ENCODE results near the gene PRDM16. TPM values are rescaled to one million over a fixed set of nuclear protein-coding genes. Genes with fewer than 3 reads are reported as not detected.

The PRDM16 gene
- total RNA-seq, 1 experiment from 2014 or later, result 1.6 TPM

DNA sequence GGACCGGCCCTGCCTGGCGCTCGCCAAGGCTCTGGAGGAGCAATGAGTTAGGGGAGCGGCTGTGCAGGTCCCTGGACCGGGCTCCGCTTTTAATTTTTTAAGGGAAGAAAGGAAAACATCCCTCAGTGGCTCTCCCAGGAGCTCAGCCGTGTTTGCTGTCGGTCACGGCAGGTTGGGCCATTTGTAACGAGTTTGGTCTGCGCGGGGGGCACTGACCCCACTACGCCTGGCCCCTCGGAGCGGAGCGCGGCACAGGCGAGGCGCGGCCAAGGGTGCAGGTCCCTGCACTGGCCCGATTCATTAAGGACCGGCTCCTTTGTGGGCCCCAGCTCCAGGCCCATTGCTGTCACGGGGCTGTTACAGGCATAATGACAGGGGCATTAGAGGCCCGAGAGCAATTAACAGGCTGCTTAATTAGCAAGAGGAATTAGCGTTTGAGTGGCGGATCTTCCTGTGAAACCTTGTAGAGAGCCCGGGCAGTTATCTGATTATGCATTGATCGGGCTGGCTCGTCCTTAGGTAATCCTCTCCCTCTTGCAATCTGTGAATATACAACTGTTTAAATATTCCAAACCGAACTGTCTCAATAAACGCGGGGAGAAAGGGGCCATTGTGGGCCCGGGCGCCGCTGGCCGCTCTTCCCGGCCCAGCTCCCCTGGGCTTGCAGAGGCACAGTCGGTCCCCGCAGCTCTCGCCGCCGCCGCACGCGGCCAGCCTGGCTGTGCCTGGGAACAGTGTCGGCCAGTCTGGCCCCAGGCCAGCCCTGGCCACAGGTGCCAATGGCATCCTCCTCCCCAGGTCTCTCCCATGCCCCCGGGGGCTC is 56.8 kb downstream of the PRDM16 start:
- H3K4me3 Mint-ChIP-seq, result no peak overlapping the region
- TF ChIP-seq OVOL2 (CRISPR knock-in tag; IDR thresholded peaks at IDR 0.05; ENCODE audit: borderline replicate concordance), result no peak
- TF ChIP-seq, protein P1, sequence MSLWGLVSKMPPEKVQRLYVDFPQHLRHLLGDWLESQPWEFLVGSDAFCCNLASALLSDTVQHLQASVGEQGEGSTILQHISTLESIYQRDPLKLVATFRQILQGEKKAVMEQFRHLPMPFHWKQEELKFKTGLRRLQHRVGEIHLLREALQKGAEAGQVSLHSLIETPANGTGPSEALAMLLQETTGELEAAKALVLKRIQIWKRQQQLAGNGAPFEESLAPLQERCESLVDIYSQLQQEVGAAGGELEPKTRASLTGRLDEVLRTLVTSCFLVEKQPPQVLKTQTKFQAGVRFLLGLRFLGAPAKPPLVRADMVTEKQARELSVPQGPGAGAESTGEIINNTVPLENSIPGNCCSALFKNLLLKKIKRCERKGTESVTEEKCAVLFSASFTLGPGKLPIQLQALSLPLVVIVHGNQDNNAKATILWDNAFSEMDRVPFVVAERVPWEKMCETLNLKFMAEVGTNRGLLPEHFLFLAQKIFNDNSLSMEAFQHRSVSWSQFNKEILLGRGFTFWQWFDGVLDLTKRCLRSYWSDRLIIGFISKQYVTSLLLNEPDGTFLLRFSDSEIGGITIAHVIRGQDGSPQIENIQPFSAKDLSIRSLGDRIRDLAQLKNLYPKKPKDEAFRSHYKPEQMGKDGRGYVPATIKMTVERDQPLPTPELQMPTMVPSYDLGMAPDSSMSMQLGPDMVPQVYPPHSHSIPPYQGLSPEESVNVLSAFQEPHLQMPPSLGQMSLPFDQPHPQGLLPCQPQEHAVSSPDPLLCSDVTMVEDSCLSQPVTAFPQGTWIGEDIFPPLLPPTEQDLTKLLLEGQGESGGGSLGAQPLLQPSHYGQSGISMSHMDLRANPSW (CRISPR knock-in tag; conservative IDR thresholded peaks at IDR 0.05; ENCODE audit: low read depth), result no peak
- TF ChIP-seq TP53 (CRISPR knock-in tag; IDR thresholded peaks at IDR 0.05), result no peak
- no peak for TF ChIP-seq JUN (CRISPR knock-in tag; IDR thresholded peaks at IDR 0.05)
- TF ChIP-seq, protein P2, sequence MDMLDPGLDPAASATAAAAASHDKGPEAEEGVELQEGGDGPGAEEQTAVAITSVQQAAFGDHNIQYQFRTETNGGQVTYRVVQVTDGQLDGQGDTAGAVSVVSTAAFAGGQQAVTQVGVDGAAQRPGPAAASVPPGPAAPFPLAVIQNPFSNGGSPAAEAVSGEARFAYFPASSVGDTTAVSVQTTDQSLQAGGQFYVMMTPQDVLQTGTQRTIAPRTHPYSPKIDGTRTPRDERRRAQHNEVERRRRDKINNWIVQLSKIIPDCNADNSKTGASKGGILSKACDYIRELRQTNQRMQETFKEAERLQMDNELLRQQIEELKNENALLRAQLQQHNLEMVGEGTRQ (CRISPR knock-in tag; IDR thresholded peaks at IDR 0.05), result no peak
- no peak for TF ChIP-seq JAZF1 (CRISPR knock-in tag; IDR thresholded peaks at IDR 0.05)
- TF ChIP-seq, protein P3, sequence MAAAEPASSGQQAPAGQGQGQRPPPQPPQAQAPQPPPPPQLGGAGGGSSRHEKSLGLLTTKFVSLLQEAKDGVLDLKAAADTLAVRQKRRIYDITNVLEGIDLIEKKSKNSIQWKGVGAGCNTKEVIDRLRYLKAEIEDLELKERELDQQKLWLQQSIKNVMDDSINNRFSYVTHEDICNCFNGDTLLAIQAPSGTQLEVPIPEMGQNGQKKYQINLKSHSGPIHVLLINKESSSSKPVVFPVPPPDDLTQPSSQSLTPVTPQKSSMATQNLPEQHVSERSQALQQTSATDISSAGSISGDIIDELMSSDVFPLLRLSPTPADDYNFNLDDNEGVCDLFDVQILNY (CRISPR knock-in tag; IDR thresholded peaks at IDR 0.05), result no peak
- TF ChIP-seq, protein P4, sequence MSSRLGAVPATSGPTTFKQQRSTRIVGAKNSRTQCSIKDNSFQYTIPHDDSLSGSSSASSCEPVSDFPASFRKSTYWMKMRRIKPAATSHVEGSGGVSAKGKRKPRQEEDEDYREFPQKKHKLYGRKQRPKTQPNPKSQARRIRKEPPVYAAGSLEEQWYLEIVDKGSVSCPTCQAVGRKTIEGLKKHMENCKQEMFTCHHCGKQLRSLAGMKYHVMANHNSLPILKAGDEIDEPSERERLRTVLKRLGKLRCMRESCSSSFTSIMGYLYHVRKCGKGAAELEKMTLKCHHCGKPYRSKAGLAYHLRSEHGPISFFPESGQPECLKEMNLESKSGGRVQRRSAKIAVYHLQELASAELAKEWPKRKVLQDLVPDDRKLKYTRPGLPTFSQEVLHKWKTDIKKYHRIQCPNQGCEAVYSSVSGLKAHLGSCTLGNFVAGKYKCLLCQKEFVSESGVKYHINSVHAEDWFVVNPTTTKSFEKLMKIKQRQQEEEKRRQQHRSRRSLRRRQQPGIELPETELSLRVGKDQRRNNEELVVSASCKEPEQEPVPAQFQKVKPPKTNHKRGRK (CRISPR knock-in tag; IDR thresholded peaks at IDR 0.05; ENCODE audit: borderline replicate concordance), result no peak
- TF ChIP-seq NR3C1 (CRISPR knock-in tag; conservative IDR thresholded peaks at IDR 0.05; ENCODE audit: low read depth), result no peak
- TF ChIP-seq, protein P5, sequence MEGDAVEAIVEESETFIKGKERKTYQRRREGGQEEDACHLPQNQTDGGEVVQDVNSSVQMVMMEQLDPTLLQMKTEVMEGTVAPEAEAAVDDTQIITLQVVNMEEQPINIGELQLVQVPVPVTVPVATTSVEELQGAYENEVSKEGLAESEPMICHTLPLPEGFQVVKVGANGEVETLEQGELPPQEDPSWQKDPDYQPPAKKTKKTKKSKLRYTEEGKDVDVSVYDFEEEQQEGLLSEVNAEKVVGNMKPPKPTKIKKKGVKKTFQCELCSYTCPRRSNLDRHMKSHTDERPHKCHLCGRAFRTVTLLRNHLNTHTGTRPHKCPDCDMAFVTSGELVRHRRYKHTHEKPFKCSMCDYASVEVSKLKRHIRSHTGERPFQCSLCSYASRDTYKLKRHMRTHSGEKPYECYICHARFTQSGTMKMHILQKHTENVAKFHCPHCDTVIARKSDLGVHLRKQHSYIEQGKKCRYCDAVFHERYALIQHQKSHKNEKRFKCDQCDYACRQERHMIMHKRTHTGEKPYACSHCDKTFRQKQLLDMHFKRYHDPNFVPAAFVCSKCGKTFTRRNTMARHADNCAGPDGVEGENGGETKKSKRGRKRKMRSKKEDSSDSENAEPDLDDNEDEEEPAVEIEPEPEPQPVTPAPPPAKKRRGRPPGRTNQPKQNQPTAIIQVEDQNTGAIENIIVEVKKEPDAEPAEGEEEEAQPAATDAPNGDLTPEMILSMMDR (IDR thresholded peaks at IDR 0.05), result no peak
- TF ChIP-seq CBFB (CRISPR knock-in tag; IDR thresholded peaks at IDR 0.05; ENCODE audit: low read depth), result no peak
- no peak for TF ChIP-seq TCF7 (CRISPR knock-in tag; IDR thresholded peaks at IDR 0.05; ENCODE audit: low read depth)
- POLR2A ChIA-PET, result interaction anchor here (0.6 kb wide), 1 partner anchor 719 kb away, joined by 3 read pairs; no protein-coding TSS in a partner anchor
- DNase-seq (ENCODE audit: low spot score) (no peak), ATAC-seq (no peak)
- peaks cover 9% of the 10 kb centered on the region; the same call in 1 of the 2 replicates for H3K4me1 Mint-ChIP-seq
- no peaks in the 10 kb centered on the region for H3K9me3 Mint-ChIP-seq
- CTCF ChIA-PET, result interaction anchor here (0.9 to 1.0 kb wide), 2 partner anchors 158 to 365 kb away, joined by 3 to 4 read pairs; no protein-coding TSS in a partner anchor
- H3K27me3 Mint-ChIP-seq (ENCODE audit: low read depth), result no peaks in the 10 kb centered on the region
- H3K27ac Mint-ChIP-seq, result no peak overlapping the region
- no peaks in the 10 kb centered on the region for H3K36me3 Mint-ChIP-seq

DNA sequence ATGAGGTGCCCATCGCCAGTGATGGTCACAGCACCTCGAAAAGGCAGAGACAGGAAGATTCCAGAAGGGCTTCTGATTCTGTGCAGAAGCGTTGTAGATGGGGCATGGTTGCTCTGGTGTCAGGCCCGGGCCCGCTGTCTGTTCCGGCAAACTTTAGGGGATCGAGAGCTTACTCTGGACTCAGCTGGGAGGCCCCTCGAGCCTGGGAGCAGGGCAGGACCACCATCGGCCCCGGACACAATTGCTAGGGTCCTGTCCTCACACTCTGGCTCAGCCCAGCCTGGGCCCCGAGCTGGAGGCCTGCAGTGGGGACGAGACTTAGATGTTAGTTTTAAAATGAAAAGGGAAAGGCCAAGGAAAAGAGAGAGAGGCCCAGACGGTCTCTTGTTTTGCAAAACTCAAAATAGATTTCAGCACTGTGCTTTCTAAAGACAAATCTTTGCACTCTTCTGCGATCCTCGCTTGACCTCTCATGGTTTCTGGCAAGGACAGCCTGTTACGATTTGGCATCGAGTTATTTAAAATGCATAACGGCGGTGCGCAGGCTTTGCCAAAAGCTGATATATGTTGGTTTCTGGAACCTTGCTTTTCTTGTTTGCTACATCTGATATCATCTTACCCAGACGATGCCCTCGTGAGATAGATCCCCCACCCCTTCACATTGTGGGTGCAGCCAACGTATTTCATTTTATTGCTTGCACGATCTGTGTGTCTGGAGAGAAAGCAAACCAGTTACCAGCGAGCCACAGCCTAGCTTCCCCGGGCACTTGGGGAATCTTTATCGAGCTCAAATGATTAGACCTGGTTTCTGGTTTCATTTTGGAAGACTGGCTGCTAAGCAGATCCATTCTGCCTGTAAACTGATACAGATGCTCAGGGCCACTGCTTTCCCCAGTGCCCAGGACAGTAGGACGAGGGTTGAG is 58.0 kb downstream of the PRDM16 start:
- ChIA-PET POLR2A (no interaction called here), CTCF (interaction anchor here (1.0 kb wide), 1 partner anchor 364 kb away, joined by 4 read pairs; no protein-coding TSS in a partner anchor)
- H3K9me3 Mint-ChIP-seq, result no peaks in the 10 kb centered on the region
- peak overlapping the region; percentile 74 for H3K27ac Mint-ChIP-seq
- H3K4me3 Mint-ChIP-seq, result no peak overlapping the region
- ATAC-seq (no peak), DNase-seq (ENCODE audit: low spot score) (no peak)
- no peaks in the 10 kb centered on the region for H3K36me3 Mint-ChIP-seq
- H3K27me3 Mint-ChIP-seq (ENCODE audit: low read depth), result no peaks in the 10 kb centered on the region
- peaks cover 9% of the 10 kb centered on the region; the same call in 1 of the 2 replicates for H3K4me1 Mint-ChIP-seq
- TF ChIP-seq ZNF416 (CRISPR knock-in tag; IDR thresholded peaks at IDR 0.05) (no peak), IRF2 (CRISPR knock-in tag; IDR thresholded peaks at IDR 0.05; ENCODE audit: borderline replicate concordance, low read depth) (no peak), MYBL2 (CRISPR knock-in tag; IDR thresholded peaks at IDR 0.05) (no peak), ESRRA (CRISPR knock-in tag; IDR thresholded peaks at IDR 0.05; ENCODE audit: borderline replicate concordance) (no peak), ELF4 (CRISPR knock-in tag; IDR thresholded peaks at IDR 0.05; ENCODE audit: low read depth) (no peak)
- TF ChIP-seq, protein P6, sequence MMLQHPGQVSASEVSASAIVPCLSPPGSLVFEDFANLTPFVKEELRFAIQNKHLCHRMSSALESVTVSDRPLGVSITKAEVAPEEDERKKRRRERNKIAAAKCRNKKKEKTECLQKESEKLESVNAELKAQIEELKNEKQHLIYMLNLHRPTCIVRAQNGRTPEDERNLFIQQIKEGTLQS (CRISPR knock-in tag; conservative IDR thresholded peaks at IDR 0.05), result no peak
- TF ChIP-seq, protein P7, sequence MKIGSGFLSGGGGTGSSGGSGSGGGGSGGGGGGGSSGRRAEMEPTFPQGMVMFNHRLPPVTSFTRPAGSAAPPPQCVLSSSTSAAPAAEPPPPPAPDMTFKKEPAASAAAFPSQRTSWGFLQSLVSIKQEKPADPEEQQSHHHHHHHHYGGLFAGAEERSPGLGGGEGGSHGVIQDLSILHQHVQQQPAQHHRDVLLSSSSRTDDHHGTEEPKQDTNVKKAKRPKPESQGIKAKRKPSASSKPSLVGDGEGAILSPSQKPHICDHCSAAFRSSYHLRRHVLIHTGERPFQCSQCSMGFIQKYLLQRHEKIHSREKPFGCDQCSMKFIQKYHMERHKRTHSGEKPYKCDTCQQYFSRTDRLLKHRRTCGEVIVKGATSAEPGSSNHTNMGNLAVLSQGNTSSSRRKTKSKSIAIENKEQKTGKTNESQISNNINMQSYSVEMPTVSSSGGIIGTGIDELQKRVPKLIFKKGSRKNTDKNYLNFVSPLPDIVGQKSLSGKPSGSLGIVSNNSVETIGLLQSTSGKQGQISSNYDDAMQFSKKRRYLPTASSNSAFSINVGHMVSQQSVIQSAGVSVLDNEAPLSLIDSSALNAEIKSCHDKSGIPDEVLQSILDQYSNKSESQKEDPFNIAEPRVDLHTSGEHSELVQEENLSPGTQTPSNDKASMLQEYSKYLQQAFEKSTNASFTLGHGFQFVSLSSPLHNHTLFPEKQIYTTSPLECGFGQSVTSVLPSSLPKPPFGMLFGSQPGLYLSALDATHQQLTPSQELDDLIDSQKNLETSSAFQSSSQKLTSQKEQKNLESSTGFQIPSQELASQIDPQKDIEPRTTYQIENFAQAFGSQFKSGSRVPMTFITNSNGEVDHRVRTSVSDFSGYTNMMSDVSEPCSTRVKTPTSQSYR (CRISPR knock-in tag; IDR thresholded peaks at IDR 0.05), result no peak
- TF ChIP-seq, protein P8, sequence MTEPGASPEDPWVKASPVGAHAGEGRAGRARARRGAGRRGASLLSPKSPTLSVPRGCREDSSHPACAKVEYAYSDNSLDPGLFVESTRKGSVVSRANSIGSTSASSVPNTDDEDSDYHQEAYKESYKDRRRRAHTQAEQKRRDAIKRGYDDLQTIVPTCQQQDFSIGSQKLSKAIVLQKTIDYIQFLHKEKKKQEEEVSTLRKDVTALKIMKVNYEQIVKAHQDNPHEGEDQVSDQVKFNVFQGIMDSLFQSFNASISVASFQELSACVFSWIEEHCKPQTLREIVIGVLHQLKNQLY (CRISPR knock-in tag; IDR thresholded peaks at IDR 0.05), result no peak
